ENCODE results near the gene APOB. TPM values are rescaled to one million over a fixed set of nuclear protein-coding genes. Genes with fewer than 3 reads are reported as not detected.

APOB gene
- total RNA-seq, 2 donors from 2014 or later, result 7.5 to 14.1 TPM

DNA sequence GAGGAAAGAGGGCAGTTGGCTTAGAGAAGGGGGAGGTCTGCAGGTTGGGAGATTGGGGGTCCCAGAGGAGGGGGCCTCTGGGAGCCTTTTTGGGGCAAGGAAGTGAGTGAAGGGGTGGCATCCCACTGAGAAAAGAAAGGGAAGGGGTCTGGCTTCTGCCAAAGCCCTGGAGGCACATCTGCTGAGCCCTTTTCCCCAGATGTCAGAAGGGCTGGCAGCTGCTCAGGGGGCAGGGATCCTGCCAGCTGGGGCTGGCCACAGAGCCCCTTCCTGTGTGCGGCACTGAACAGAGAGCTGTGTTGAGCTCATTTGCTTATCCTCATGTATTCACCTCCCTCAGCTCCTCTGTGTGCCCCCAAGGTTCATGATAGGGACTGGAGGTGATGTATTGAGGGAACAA is 54.5 kb downstream of the APOB start:
- no peak overlapping the region for H3K27ac Mint-ChIP-seq
- no peak overlapping the region for H3K4me3 ChIP-seq (ENCODE audit: low read length)
- peaks cover 23% of the 10 kb centered on the region for H3K4me1 Mint-ChIP-seq
- no peak overlapping the region for H3K4me3 Mint-ChIP-seq
- no peaks in the 10 kb centered on the region for H3K4me1 ChIP-seq (ENCODE audit: control insufficient read depth, insufficient read depth, low read length)
- TF ChIP-seq, protein P1, sequence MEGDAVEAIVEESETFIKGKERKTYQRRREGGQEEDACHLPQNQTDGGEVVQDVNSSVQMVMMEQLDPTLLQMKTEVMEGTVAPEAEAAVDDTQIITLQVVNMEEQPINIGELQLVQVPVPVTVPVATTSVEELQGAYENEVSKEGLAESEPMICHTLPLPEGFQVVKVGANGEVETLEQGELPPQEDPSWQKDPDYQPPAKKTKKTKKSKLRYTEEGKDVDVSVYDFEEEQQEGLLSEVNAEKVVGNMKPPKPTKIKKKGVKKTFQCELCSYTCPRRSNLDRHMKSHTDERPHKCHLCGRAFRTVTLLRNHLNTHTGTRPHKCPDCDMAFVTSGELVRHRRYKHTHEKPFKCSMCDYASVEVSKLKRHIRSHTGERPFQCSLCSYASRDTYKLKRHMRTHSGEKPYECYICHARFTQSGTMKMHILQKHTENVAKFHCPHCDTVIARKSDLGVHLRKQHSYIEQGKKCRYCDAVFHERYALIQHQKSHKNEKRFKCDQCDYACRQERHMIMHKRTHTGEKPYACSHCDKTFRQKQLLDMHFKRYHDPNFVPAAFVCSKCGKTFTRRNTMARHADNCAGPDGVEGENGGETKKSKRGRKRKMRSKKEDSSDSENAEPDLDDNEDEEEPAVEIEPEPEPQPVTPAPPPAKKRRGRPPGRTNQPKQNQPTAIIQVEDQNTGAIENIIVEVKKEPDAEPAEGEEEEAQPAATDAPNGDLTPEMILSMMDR (conservative IDR thresholded peaks at IDR 0.05), result no peak
- peaks cover 12% of the 10 kb centered on the region for H3K27me3 Mint-ChIP-seq (ENCODE audit: insufficient read depth)
- DNase-seq, result no peak
- H3K36me3 Mint-ChIP-seq (ENCODE audit: low read depth), result no peaks in the 10 kb centered on the region
- H3K9me3 ChIP-seq (ENCODE audit: control insufficient read depth, low read length), result no peaks in the 10 kb centered on the region
- no peak overlapping the region for H3K9ac ChIP-seq (ENCODE audit: extremely low read depth, low read length, poor library complexity, severe bottlenecking)
- peaks cover 7% of the 10 kb centered on the region for H3K27me3 ChIP-seq (ENCODE audit: control insufficient read depth, insufficient read depth, low read length, poor library complexity, severe bottlenecking)
- no peaks in the 10 kb centered on the region for H3K36me3 ChIP-seq (ENCODE audit: control insufficient read depth, insufficient read depth, low read length)
- 86% methylated on average over 1 of the region's 1 CpG; no CpG with 5 or more reads in 1 of the 2 experiments for WGBS, 2 experiments (ENCODE audit: insufficient coverage in 1 of 2, insufficient read length in 1 of 2)
- no peaks in the 10 kb centered on the region for H3K9me3 Mint-ChIP-seq
- peak overlapping the region; percentile 93 for H3K27ac ChIP-seq (ENCODE audit: low read depth, low read length)

DNA sequence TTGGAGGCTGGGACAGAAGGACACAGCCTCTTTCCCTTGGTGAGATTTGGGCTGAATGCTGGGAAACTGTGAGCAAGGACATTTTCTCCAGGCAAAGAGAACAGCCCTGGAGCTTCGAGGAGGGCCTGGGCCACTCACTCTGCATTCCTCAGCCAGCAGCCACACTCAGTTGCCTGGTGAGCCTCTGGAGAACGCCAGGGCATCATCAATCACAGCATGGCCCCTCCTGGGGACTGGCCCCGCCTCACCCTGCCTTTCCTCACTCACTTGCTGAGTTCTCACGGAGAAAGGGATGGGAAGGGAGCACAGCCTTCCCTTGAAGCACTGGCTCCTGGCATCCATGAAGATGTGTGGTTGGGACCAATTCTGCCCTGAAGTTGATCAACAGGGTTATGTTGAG is 55.0 kb downstream of the APOB start:
- 67 to 75% methylated on average over 3 to 4 of the region's 4 CpGs for WGBS, 2 experiments (ENCODE audit: insufficient coverage in 1 of 2, insufficient read length in 1 of 2)
- no peak overlapping the region for H3K9ac ChIP-seq (ENCODE audit: extremely low read depth, low read length, poor library complexity, severe bottlenecking)
- H3K4me1 ChIP-seq (ENCODE audit: control insufficient read depth, insufficient read depth, low read length), result no peaks in the 10 kb centered on the region
- peak; percentile 69 for DNase-seq
- H3K4me3 ChIP-seq (ENCODE audit: low read length), result no peak overlapping the region
- TF ChIP-seq, protein P1 (conservative IDR thresholded peaks at IDR 0.05), result no peak
- H3K4me3 Mint-ChIP-seq, result no peak overlapping the region
- H3K36me3 Mint-ChIP-seq (ENCODE audit: low read depth), result no peaks in the 10 kb centered on the region
- H3K4me1 Mint-ChIP-seq, result peaks cover 24% of the 10 kb centered on the region
- H3K36me3 ChIP-seq (ENCODE audit: control insufficient read depth, insufficient read depth, low read length), result no peaks in the 10 kb centered on the region
- H3K27me3 Mint-ChIP-seq (ENCODE audit: insufficient read depth), result peaks cover 12% of the 10 kb centered on the region
- no peaks in the 10 kb centered on the region for H3K9me3 ChIP-seq (ENCODE audit: control insufficient read depth, low read length)
- peaks cover 7% of the 10 kb centered on the region for H3K27me3 ChIP-seq (ENCODE audit: control insufficient read depth, insufficient read depth, low read length, poor library complexity, severe bottlenecking)
- H3K9me3 Mint-ChIP-seq, result no peaks in the 10 kb centered on the region
- no peak overlapping the region for H3K27ac Mint-ChIP-seq
- peak overlapping the region; percentile 93 for H3K27ac ChIP-seq (ENCODE audit: low read depth, low read length)

DNA sequence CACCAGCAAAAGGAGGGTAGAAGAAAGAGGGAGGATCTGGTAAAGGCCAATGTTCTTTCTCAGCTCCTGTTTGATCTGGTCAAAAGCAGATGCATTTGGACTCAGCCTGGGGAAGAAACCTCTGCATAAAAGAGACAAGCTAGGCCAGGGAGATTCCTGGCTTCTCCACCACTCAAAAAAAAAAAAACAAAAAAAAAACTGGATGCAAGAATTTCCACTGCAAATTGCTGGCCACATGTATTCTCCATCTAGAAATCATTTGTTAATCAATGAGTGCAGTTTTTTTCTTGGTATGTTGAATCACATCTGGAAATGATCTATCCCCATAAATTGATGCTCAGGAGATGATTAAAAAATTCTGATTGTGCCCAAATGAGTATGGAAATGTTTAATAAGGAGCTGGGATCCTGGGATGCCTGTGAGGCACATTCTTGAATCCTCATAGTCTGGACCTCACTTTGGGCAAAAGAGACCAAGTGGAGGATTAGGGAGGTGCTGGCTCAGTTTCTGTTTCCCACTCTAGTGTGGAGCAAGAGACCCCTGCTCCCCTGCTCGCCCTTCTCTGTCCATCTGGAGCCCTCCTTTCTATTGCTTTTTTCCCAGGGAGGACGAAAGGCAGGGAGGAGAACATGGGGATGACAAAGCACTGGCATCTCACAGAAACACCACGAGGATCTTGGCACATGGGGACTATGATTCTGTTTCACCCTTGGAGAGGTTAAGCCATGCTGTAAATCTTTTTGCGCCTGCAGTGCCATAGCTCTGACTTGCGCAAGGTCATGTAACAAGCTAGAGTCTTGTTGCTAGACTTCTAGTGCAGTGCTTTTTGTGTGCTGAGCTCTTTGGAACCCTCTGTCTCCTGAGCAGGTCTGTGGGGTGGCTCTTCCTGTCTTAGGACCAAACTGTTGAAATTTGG is 57.6 kb downstream of the APOB start:
- Histone ChIP-seq H3K36me3 (ENCODE audit: control insufficient read depth, insufficient read depth, low read length) (no peaks in the 10 kb centered on the region), H3K27ac (ENCODE audit: low read depth, low read length) (no peak overlapping the region), H3K27me3 (ENCODE audit: control insufficient read depth, insufficient read depth, low read length, poor library complexity, severe bottlenecking) (peaks cover 7% of the 10 kb centered on the region), H3K9me3 (ENCODE audit: control insufficient read depth, low read length) (no peaks in the 10 kb centered on the region), H3K9ac (ENCODE audit: extremely low read depth, low read length, poor library complexity, severe bottlenecking) (no peak overlapping the region), H3K4me3 (ENCODE audit: low read length) (no peak overlapping the region), H3K4me1 (ENCODE audit: control insufficient read depth, insufficient read depth, low read length) (no peaks in the 10 kb centered on the region)
- TF ChIP-seq, protein P1 (conservative IDR thresholded peaks at IDR 0.05), result no peak
- peaks cover 8% of the 10 kb centered on the region for H3K27me3 Mint-ChIP-seq (ENCODE audit: insufficient read depth)
- H3K9me3 Mint-ChIP-seq, result no peaks in the 10 kb centered on the region
- peak; percentile 24 for DNase-seq
- H3K4me1 Mint-ChIP-seq, result peaks cover 24% of the 10 kb centered on the region
- H3K4me3 Mint-ChIP-seq, result no peak overlapping the region
- 93% methylated on average over 4 to 5 of the region's 5 CpGs for WGBS, 2 experiments (ENCODE audit: insufficient coverage in 1 of 2, insufficient read length in 1 of 2)
- no peak overlapping the region for H3K27ac Mint-ChIP-seq
- no peaks in the 10 kb centered on the region for H3K36me3 Mint-ChIP-seq (ENCODE audit: low read depth)

Data from endodermal cell (in vitro differentiated cells).